Retinal pigment epithelial cell (primary cell): ENCODE data around the gene PRKAG2.

ENCODE experiments used
- DNase-seq: peaks from one replicate; pipeline ENCODE4 v3.0.0-alpha.2; 2010; ENCODE audit warnings: low read depth
- H3K4me3 ChIP-seq: 2 replicates; pipeline ENCODE4 v1.5.1; 2011; ENCODE audit warnings: mild to moderate bottlenecking, low read length, control low read depth, moderate library complexity
- CTCF ChIP-seq: conservative IDR thresholded peaks from 2 replicates; pipeline ENCODE4 v1.5.1; 2011; ENCODE audit warnings: low read depth, low read length, control low read depth, inconsistent platforms

PRKAG2 gene

DNA sequence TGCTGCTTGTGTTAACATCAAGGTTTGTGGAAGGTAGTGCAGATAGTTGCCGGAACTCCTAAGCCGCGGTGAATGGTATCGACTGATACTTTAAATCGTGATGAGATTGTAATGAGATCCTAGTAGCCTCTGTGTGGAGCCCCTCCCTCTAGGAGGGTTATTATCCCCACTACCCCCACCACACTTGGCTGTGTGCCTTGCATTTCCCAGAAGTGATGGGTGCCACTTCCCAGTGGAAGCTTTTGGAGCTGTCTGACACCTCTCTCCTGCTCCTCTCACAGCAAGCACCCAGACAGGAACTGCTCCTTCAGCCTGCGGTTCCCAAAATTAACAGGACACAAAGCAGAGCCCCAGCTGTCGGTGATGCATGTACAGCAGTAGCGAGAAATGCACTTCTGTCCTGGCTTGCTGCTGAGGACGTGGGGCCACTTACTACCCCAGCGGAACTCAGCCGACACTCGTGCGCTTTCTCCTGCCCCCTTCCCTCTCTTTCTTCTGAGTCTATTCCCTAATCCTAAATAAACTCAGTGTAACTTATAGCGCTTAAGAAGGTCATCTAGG is 52.5 kb downstream of the PRKAG2 start:
- no peak for TF ChIP-seq CTCF
- H3K4me3 ChIP-seq, result peak overlapping the region; percentile 26

GRCh38 chr7:151823566-151824372 is 53.1 kb downstream of the PRKAG2 start:
- H3K4me3 ChIP-seq, result peak overlapping the region; percentile 26
- no peak for DNase-seq
- no peak for TF ChIP-seq CTCF

More for the DNA sequence above, 52.5 kb downstream of the PRKAG2 start:
- DNase-seq, result no peak

GRCh38 chr7:151822541-151823181 is 54.3 kb downstream of the PRKAG2 start:
- H3K4me3 ChIP-seq, result no peak overlapping the region
- no peak for TF ChIP-seq CTCF
- DNase-seq, result no peak

DNA sequence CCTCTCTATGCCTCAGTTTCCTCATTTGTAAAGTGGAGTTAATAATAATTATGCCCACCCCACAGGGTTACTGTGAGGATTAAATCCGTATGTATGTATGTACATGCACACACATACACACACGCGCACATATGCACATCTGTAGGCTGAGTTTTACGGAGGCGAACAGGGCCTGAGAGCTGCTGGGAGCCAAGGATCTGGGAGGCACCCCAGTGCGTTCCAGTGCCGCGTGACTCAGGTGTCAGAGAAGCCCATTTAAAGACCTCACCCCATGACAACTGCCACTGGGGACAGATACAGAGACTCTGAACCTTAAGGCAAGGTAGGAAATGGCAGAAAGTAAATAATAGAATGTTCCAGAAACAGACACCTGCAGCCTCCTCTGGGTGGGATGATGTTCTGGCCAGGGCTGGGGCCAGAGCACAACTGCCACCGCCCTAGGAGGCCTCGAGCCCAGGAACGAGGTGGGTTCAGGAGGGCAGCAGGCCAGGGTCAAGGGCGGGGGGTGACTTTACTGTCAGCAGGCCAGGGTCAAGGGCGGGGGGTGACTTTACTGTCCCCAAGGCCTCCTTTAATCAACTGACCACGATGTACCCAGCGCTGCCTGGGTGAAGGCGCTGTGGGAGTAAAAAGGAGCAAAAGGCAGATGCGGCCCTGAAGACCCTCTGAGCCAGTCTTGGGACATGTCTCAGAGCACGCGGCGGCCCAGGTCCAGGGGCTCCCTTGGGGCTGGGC is 54.9 kb downstream of the PRKAG2 start:
- no peak for TF ChIP-seq CTCF
- DNase-seq, result no peak
- H3K4me3 ChIP-seq, result no peak overlapping the region

DNA sequence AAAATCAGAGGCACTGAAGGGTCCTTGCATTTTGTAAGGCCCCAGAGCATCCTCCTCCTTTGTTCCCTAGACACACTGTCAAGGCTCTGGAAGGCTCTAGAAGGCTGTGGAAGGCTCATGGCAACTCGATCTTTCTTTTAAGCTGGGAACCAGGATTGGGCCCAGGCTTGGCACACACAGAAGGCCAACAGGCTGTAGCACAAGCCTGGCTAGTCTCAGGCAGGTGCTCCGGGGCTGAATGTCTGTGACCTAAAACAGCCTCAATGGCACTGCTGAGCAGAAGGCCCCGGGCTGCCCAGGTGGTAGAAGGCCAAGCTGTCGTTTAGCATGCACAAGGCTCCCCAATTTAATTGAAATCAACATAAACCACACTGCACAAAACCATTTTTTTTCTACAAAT is 55.7 kb downstream of the PRKAG2 start:
- DNase-seq, result no peak
- no peak overlapping the region for H3K4me3 ChIP-seq
- TF ChIP-seq CTCF, result no peak

GRCh38 chr7:151820491-151821105 is 56.3 kb downstream of the PRKAG2 start:
- TF ChIP-seq CTCF, result no peak
- DNase-seq, result no peak
- no peak overlapping the region for H3K4me3 ChIP-seq
